GM12801 (cell line): ENCODE results near the gene HMOX2.

Experiments
- CTCF ChIP-seq: IDR thresholded peaks from one replicate; pipeline ENCODE4 v1.5.1; 2011; ENCODE audit warnings: control low read depth; ENCODE audit not compliant: insufficient read length; ENCODE audit errors: extremely low read depth

HMOX2 gene

GRCh38 chr16:4486126-4486893, 10.1 kb downstream of the HMOX2 start:
- TF ChIP-seq CTCF, result no peak

DNA sequence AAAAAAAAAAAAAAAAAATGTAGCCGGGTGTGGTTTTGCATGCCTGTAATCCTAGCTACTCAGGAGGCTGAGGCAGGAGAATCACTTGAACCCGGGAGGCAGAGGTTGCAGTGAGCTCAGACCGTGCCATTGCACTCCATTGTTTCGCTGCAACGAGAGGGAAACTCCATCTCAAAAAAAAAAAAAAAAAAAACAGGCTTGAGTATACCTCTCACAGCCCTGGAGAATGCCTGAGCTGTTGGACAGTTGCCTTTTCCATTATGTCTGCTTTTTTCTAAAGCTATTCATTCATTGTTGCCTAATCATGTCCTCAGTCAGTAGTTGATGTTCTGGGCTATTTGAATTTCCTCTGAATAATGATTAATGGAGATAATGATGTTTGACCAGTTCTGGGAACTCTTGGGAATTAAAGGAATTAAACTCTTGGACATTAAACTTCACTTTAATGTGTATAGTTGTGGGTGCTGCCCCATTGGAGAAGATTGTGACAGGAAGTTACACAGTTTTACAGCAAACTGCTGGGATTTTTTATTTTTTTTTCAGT, 11.8 kb downstream of the HMOX2 start:
- no peak for TF ChIP-seq CTCF

DNA sequence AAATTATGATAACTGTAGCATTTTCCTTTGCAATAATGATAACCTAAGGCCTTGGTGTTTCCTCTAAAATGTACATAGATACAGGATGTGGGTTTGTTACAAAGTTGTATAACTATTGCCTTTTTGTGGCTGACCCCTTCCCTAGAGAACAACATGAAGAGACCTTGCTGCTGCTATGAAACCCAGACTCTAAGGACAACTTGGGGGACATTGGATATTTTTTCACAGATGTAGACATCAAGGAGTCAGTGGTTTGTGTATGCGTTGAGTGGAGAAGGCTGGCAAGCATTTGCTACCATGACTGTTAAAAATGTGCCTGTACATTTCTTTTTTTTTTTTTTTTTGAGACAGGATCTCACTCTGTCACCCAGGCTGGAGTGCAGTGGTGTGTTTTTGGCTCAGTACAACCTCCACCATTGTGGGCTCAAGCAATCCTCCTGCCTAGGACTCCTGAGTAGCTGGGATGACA, 12.3 kb downstream of the HMOX2 start:
- TF ChIP-seq CTCF, result no peak

- TF ChIP-seq CTCF, result no peak
Observed at GRCh38 chr16:4489030-4489429, 12.8 kb downstream of the HMOX2 start.

DNA sequence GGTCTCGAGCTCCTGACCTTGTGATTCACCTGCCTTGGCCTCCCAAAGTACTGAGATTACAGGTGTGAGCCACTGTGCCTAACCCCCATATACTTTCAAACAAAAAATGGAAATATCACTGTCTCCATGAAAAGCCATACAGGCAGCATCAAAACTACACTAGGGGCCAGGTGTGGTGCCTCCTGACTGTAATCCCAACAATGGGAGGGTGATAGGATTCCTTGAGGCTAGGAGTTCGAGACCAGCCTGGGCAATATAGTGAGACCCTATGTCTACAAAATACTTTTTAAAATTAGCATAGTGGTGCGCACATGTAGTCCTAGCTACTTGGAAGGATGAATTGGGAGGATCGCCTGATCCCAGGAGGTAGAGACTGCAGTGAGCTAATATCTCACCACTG, 15.7 kb downstream of the HMOX2 start:
- no peak for TF ChIP-seq CTCF

DNA sequence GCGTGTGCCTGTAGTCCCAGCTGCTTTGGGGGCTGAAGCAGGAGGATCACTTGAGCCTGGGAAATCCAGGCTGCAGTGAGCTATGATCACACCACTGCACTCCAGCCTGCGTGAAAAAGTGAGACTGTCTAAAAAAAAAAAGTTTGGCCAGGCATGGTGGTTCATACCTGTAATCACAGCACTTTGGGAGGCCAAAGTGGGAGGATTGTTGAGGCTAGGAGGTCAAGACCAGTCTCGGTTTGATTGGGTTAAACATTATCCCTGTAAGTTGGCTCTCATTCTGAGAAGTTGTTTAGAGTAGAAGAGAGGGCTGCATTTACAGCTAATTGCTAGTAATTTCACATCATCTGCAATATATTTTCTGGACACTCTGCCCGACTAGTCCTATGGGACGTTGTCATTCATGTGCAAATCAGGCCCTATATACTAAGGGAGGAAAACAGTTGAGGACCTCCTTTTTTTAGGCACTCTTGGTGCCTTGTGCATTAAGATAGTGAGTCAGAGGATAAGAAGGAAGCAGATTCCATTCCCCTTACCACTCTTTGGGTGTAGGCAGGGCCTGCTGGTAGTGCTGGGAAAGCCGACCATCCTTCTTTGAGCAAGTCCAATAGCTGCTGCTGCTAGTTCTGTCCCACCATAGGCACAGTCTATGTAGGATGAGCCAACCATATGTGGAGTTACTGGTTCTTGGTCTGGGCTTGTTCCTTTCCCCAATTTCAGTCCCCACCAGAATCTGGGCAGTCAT, 18.7 kb downstream of the HMOX2 start:
- no peak for TF ChIP-seq CTCF

GRCh38 chr16:4495766-4496165, 19.6 kb downstream of the HMOX2 start:
- TF ChIP-seq CTCF, result no peak
